ENCODE measurements around the gene GPR146.

- TF ChIP-seq, protein P1, sequence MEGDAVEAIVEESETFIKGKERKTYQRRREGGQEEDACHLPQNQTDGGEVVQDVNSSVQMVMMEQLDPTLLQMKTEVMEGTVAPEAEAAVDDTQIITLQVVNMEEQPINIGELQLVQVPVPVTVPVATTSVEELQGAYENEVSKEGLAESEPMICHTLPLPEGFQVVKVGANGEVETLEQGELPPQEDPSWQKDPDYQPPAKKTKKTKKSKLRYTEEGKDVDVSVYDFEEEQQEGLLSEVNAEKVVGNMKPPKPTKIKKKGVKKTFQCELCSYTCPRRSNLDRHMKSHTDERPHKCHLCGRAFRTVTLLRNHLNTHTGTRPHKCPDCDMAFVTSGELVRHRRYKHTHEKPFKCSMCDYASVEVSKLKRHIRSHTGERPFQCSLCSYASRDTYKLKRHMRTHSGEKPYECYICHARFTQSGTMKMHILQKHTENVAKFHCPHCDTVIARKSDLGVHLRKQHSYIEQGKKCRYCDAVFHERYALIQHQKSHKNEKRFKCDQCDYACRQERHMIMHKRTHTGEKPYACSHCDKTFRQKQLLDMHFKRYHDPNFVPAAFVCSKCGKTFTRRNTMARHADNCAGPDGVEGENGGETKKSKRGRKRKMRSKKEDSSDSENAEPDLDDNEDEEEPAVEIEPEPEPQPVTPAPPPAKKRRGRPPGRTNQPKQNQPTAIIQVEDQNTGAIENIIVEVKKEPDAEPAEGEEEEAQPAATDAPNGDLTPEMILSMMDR (IDR thresholded peaks at IDR 0.05; ENCODE audit: control extremely low read depth in 1 of 3, insufficient read depth in 1 of 3, low read depth in 1 of 3, low read length in 3 of 3), result no peak
- TF ChIP-seq EZH2 (IDR thresholded peaks at IDR 0.05; ENCODE audit: low read depth, low read length, severe bottlenecking) (no peak), SP4 (IDR thresholded peaks at IDR 0.05; ENCODE audit: low read length) (no peak), EP300 (IDR thresholded peaks at IDR 0.05; ENCODE audit: borderline replicate concordance in 1 of 2, low read depth in 2 of 2, low read length in 2 of 2) (no peak), CHD7 (IDR thresholded peaks at IDR 0.05; ENCODE audit: insufficient replicate concordance, low read length) (no peak), RAD21 (IDR thresholded peaks at IDR 0.05 in 1 of 2, conservative IDR thresholded peaks at IDR 0.05 in 1 of 2; ENCODE audit: low read depth in 2 of 2, low read length in 2 of 2) (no peak), ATF3 (IDR thresholded peaks at IDR 0.05; ENCODE audit: insufficient read depth, low read depth, low read length) (no peak), TBP (IDR thresholded peaks at IDR 0.05; ENCODE audit: low read depth, low read length) (no peak), JUN (IDR thresholded peaks at IDR 0.05; ENCODE audit: low read depth, low read length) (no peak), RFX5 (IDR thresholded peaks at IDR 0.05; ENCODE audit: borderline replicate concordance, low read depth, low read length) (no peak), POLR2A (IDR thresholded peaks at IDR 0.05; ENCODE audit: control extremely low read depth in 1 of 2, low read depth in 2 of 2, low read length in 2 of 2) (no peak), HDAC6 (IDR thresholded peaks at IDR 0.05; ENCODE audit: low read depth, low read length) (no peak), YY1 (IDR thresholded peaks at IDR 0.05; ENCODE audit: low read depth, low read length) (no peak), POLR2AphosphoS5 (IDR thresholded peaks at IDR 0.05; ENCODE audit: low read depth, low read length) (no peak)
These were observed 34.6 kb upstream of the GPR146 start for GRCh38 chr7:1009747-1010146.

All from H1 (cell line).